ENCODE measurements around the gene SH3YL1.

The SH3YL1 gene

DNA sequence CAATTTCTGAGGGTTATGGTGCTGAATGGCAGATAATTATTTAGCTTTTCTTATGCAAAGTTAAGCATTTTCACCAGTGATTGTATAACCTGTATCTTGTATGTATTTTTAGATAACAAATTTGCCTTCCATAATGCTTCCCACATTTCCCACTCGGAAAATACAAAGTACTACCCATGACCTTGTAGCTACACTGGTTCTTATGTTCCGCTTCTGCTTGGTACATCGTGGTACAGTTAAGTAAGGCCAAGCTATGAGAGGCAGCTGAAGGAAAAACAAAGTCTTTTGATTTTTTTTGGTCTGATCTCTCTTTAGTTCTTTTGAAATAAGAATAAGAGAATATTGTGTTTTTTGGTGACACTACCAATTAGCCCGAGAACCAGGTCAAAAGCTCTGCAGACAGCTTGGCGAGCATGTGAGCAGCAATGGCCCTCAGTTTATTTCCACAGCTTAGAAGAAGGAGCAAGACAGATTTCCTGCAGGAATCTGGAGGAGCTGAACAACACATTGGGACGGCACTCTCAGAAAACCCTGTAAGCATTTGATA, 26.8 kb downstream of the SH3YL1 start:
- no peak for DNase-seq (ENCODE audit: extremely low read depth, low read depth)
- H3K4me3 ChIP-seq (replicated peaks; ENCODE audit: low read depth, low read length) = no peak overlapping the region
- TF ChIP-seq, protein P1, sequence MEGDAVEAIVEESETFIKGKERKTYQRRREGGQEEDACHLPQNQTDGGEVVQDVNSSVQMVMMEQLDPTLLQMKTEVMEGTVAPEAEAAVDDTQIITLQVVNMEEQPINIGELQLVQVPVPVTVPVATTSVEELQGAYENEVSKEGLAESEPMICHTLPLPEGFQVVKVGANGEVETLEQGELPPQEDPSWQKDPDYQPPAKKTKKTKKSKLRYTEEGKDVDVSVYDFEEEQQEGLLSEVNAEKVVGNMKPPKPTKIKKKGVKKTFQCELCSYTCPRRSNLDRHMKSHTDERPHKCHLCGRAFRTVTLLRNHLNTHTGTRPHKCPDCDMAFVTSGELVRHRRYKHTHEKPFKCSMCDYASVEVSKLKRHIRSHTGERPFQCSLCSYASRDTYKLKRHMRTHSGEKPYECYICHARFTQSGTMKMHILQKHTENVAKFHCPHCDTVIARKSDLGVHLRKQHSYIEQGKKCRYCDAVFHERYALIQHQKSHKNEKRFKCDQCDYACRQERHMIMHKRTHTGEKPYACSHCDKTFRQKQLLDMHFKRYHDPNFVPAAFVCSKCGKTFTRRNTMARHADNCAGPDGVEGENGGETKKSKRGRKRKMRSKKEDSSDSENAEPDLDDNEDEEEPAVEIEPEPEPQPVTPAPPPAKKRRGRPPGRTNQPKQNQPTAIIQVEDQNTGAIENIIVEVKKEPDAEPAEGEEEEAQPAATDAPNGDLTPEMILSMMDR (IDR thresholded peaks at IDR 0.05; ENCODE audit: low read depth, low read length, missing control alignments) = no peak

- DNase-seq (ENCODE audit: extremely low read depth, low read depth) = no peak
- H3K4me3 ChIP-seq (replicated peaks; ENCODE audit: low read depth, low read length) = no peak overlapping the region
- TF ChIP-seq, protein P1 (IDR thresholded peaks at IDR 0.05; ENCODE audit: low read depth, low read length, missing control alignments) = no peak
These were observed 29.4 kb downstream of the SH3YL1 start for GRCh38 chr2:234421-234820.

DNA sequence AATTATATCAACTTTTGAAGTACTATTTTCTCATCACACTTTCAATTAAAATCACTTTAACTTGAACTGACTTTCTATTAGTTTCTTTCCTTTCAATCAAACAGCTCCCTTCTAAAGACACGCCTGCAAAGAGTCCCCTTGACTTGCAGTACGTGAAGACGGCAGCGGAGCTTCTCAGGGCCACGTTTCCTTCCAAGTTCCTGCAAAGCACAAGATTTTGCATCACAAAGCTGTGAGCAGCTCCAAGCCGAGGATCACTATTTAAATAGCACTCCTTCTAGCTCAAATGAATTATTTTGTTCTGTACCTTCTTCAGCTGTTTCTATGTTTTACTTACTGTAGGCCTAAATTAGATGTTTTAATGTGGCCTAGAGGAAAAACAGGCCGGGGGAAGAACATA, 30.8 kb downstream of the SH3YL1 start:
- H3K4me3 ChIP-seq (replicated peaks; ENCODE audit: low read depth, low read length) = no peak overlapping the region
- DNase-seq (ENCODE audit: extremely low read depth, low read depth) = no peak
- TF ChIP-seq, protein P1 (IDR thresholded peaks at IDR 0.05; ENCODE audit: low read depth, low read length, missing control alignments) = no peak

DNA sequence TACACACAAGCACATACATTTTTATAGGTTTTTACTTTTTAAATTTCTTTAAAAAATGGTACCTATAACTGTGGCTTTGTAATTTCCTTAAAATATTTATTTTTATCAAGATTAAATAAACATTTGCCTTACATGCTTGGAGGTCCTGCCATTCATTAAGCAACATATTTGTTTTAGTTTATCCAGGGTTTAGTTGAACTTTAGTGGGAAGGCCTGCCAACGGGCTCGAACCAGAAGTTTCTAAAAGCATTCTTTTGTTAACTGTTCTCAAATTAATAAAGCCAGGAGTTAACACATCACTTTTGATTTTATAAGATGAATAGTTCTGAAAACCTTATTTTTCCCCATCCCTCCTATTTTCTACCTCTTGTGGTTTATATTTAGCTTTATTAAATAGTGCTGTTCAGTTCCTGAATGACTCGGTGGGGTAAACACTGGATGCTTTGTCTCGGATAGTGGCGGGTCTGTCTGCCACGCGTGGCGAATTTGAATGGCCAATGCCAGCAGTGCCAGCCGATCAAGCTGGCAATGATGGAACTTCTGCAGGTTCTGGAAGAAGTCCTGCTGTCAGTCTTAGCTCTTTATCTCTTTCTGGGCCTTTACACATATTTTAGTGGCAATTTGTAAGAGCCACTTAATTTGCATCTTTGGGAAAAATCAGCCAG, 32.2 kb downstream of the SH3YL1 start:
- TF ChIP-seq, protein P1 (IDR thresholded peaks at IDR 0.05; ENCODE audit: low read depth, low read length, missing control alignments) = no peak
- H3K4me3 ChIP-seq (replicated peaks; ENCODE audit: low read depth, low read length) = no peak overlapping the region
- DNase-seq (ENCODE audit: extremely low read depth, low read depth) = no peak

DNA sequence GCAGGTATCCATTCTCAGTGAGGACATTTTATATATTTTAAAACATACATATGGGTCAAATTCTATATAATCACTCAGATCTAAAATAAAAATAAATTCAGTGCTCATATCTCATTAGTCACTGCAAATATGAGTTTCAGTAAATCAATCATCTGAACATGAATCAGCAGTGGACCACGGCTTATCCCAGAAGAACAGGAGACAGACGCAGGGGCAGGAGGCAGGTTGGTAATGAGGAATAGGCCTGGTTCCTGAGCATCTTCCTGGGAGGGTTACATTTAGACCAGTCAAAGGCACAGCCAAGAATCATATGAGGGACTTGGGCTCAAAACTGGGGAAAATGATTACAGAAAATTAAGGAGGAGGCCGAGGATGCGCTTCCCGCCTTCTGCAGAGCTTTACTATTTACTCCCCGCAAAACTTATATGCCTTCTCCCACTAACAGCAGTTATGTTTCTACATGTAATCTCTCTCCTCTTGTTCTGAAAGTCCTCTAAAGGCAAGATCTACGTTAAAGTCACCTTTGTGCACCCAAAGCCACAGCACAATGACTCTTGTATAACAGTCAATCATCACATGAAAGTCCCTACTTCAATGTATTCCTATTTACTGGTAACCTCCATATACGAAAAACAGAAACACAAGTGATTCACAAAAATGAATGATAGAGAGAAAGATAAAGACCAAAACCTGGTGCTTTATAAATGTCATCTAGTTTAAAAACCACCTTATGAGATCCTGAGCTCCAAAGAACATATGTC, 35.1 kb downstream of the SH3YL1 start:
- TF ChIP-seq, protein P1 (IDR thresholded peaks at IDR 0.05; ENCODE audit: low read depth, low read length, missing control alignments) = no peak
- H3K4me3 ChIP-seq (replicated peaks; ENCODE audit: low read depth, low read length) = no peak overlapping the region
- no peak for DNase-seq (ENCODE audit: extremely low read depth, low read depth)

GRCh38 chr2:228115-228514, 35.7 kb downstream of the SH3YL1 start:
- no peak for DNase-seq (ENCODE audit: extremely low read depth, low read depth)
- TF ChIP-seq, protein P1 (IDR thresholded peaks at IDR 0.05; ENCODE audit: low read depth, low read length, missing control alignments) = no peak
- H3K4me3 ChIP-seq (replicated peaks; ENCODE audit: low read depth, low read length) = no peak overlapping the region
